Choroid plexus epithelial cell (primary cell): ENCODE measurements around the gene TDRD10.

ENCODE experiments used
- DNase-seq: peaks from one replicate; pipeline ENCODE4 v3.0.0-alpha.2; 2010; ENCODE audit warnings: low read depth
- H3K4me3 ChIP-seq: 2 replicates; pipeline ENCODE4 v1.5.1; 2011; ENCODE audit warnings: low read depth, mild to moderate bottlenecking, control low read depth, low read length, moderate library complexity
- CTCF ChIP-seq: conservative IDR thresholded peaks from 2 replicates; pipeline ENCODE4 v1.5.1; 2011; ENCODE audit warnings: low read depth, mild to moderate bottlenecking, control low read depth, inconsistent platforms, low read length, moderate library complexity

The TDRD10 gene

GRCh38 chr1:154502066-154502743 lies at the start of gene TDRD10, which contains the start of gene SHE:
Gene TDRD10, plus strand, starts transcription at chr1:154502219. Its CDS starts 4,685 bp downstream, at chr1:154506904.
Gene SHE, minus strand, starts transcription at chr1:154502412. Its CDS starts 386 bp downstream, at chr1:154502026.
- no peak within 1 kb of the TSS for H3K4me3 ChIP-seq
- no peak for TF ChIP-seq CTCF
- no peak for DNase-seq

- no peak for DNase-seq
- H3K4me3 ChIP-seq = no peak overlapping the region
- no peak for TF ChIP-seq CTCF
Measured at GRCh38 chr1:154453161-154453560, 48.9 kb upstream of the TDRD10 start.

GRCh38 chr1:154453574-154454352 lies 48.3 kb upstream of the TDRD10 start:
- no peak overlapping the region for H3K4me3 ChIP-seq
- DNase-seq = peak; percentile 75
- TF ChIP-seq CTCF = no peak

- H3K4me3 ChIP-seq = no peak overlapping the region
- TF ChIP-seq CTCF = no peak
Measured at GRCh38 chr1:154454386-154455120, 47.5 kb upstream of the TDRD10 start.

GRCh38 chr1:154456631-154457030 lies 45.4 kb upstream of the TDRD10 start:
- no peak overlapping the region for H3K4me3 ChIP-seq
- DNase-seq = peak; percentile 54
- no peak for TF ChIP-seq CTCF

More at GRCh38 chr1:154454386-154455120, 47.5 kb upstream of the TDRD10 start:
- no peak for DNase-seq

- no peak for TF ChIP-seq CTCF
- no peak overlapping the region for H3K4me3 ChIP-seq
- no peak for DNase-seq
Measured at GRCh38 chr1:154459080-154459479, 42.9 kb upstream of the TDRD10 start.
